ENCODE measurements around the gene GALNT5.

Gene GALNT5

GRCh38 chr2:157292853-157293252 lies 35.3 kb downstream of the GALNT5 start:
- no peak for DNase-seq

DNA sequence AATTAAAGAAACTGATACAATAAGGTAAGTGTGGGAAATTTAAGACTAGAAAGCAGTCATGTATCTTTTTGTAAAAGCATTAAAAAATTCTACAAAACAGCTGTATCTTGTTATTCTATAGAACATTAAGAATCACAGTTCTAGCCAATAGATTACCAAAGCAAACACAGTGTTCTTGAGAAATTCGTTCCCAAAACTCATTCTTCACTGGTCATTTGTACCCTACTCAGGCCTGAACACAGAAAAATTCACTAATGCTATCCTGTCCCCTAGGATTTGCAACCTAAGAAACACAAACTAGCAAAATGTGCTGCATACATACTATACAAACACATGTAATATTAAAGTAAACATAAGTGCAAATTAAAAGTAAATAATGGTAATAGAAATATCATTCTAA lies 39.0 kb downstream of the GALNT5 start:
- DNase-seq = no peak

GRCh38 chr2:157296958-157297357 lies 39.5 kb downstream of the GALNT5 start:
- DNase-seq = no peak

- no peak for DNase-seq
Measured at GRCh38 chr2:157301307-157301706, 43.8 kb downstream of the GALNT5 start.

- DNase-seq = peak; percentile 65
Measured at GRCh38 chr2:157302492-157303099, 45.1 kb downstream of the GALNT5 start.

GRCh38 chr2:157303612-157304011 lies 46.1 kb downstream of the GALNT5 start:
- no peak for DNase-seq

- DNase-seq = no peak
Measured at GRCh38 chr2:157304811-157305722, 47.6 kb downstream of the GALNT5 start.

DNA sequence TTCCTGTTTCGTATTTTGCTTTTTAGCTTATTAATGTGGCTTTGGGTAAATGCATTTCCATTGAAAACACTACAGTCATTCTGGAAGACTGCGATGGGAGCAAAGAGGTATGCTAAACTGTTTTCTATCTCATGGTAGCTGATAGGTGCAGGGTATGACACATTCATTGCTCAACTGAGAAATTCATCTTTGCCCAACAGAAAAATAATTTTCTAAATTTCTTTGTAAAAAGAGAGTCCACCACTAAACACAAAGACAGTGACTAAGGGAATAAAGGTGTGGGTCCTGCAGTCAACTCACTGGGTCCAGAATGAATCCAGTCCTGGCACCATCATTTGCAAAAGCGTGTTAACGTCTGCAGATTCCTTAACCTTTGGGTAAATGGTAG lies 48.2 kb downstream of the GALNT5 start:
- DNase-seq = no peak

GRCh38 chr2:157307021-157307420 lies 49.5 kb downstream of the GALNT5 start:
- DNase-seq = peak; percentile 6

GRCh38 chr2:157309878-157310277 lies 52.4 kb downstream of the GALNT5 start:
- DNase-seq = no peak

DNA sequence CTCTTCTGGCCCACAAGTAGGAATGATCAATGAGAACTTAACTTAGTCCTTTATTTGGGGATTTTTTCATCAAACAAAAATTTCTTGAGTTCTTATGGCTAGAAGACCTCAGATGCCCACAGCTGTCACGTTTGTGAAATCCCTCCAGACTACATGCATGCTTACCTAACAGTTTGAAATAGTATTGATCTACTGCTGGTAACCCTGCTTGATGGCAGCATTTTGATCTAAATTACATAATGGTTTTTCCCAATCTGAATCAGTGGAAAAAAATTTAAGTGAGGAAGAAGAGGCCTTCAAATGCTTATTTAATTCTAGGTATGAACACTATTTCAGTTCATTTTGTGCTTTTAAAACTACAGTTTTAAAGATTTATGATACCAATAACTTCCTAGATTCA lies 54.2 kb downstream of the GALNT5 start:
- DNase-seq = no peak

- DNase-seq = no peak
Measured at GRCh38 chr2:157312866-157313486, 55.5 kb downstream of the GALNT5 start.

GRCh38 chr2:157315901-157316300 lies 58.4 kb downstream of the GALNT5 start:
- DNase-seq = no peak

GRCh38 chr2:157318884-157319283 lies 61.4 kb downstream of the GALNT5 start:
- DNase-seq = no peak

DNA sequence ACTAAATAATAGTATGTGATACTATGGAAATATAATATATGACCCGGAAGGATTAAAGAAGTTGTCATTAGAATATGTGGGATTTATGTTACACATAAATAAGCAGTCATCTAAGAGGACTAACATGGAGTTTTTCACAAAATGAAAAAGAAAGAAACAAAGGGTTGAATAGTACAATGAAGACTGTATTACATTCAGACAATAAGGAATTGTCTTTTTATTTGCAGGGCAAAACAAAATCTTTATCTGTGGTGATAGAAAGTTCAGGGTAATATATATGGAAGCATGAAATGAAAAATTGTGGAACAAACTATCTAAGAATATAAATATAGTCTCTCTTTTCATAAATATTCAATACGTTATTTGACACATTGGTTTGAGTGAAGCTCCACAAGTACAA lies 62.3 kb downstream of the GALNT5 start:
- DNase-seq = no peak

GRCh38 chr2:157320409-157320808 lies 62.9 kb downstream of the GALNT5 start:
- no peak for DNase-seq

GRCh38 chr2:157321466-157321865 lies 64.0 kb downstream of the GALNT5 start:
- no peak for DNase-seq

GRCh38 chr2:157322432-157322831 lies 64.9 kb downstream of the GALNT5 start:
- no peak for DNase-seq

GRCh38 chr2:157324331-157324843 lies 66.9 kb downstream of the GALNT5 start:
- no peak for DNase-seq

DNA sequence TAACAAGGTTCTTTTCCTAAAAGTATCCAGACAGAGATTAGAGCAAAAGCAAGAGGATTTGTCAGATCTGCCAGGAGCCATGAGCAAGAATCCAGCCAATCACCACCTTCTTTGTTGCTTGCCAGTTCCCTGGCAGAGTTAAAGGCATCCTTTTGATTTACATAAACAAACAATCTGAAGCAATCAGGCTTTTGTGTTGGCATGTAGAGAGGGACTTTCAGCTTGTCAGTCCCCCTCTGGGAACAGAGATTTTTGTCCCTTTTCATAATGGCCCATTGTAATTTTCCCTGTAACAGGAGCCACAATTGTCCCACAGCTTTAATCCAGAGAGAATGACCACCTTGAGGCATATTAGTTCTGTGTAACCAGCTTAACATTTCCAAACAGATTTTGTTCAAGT lies 68.3 kb downstream of the GALNT5 start, which contains the start of gene ERMN:
Gene ERMN (minus strand): TSS at position 39 of the 400 bp plus-strand sequence. CDS start 182 bp downstream, outside the sequence.
- DNase-seq = no peak

- DNase-seq = no peak
Measured at GRCh38 chr2:157326698-157327097, 69.2 kb downstream of the GALNT5 start.

DNA sequence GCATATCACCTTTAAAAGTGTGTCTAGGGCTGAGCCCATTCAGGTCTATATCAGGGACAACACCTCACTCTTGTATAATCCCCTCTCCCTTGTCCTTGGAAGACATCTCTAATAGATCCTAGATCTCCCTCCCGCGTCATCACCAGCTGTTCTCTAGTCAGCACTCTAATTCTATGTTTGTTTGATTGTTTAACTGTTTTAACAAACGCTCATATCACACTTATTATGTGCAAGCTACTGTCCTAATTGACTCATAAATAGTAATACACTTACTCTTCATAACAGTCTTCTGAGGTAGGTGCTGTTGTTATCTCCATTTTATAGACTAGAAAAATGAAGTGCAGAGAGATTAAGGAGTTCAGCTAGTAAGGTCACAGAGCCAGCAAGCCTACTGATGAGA lies 69.7 kb downstream of the GALNT5 start:
- DNase-seq = no peak
